Effector CD4-positive, alpha-beta T cell (primary cell): ENCODE results near the gene CTDSP2.
"Not testable (repeated sequence)": the region's sequence is repeated elsewhere in the genome, so short reads cannot be mapped to it uniquely, and the experiment has no call there.

ENCODE experiments used
- DNase-seq: peaks from one replicate; pipeline ENCODE4 v3.0.0-alpha.2; 2020
- total RNA-seq: gene quantifications from one replicate; lab custom pipeline; 2026; lab: John Stamatoyannopoulos, UW

CTDSP2 gene
- 148 reads per million, percentile 89 among the genes with 10 or more reads in this experiment for total RNA-seq

GRCh38 chr12:57846577-57847319 is at the start of gene CTDSP2:
Gene CTDSP2 (minus strand): TSS chr12:57846729. CDS start chr12:57846435, 294 bp downstream.
- DNase-seq = peak; percentile 80

DNA sequence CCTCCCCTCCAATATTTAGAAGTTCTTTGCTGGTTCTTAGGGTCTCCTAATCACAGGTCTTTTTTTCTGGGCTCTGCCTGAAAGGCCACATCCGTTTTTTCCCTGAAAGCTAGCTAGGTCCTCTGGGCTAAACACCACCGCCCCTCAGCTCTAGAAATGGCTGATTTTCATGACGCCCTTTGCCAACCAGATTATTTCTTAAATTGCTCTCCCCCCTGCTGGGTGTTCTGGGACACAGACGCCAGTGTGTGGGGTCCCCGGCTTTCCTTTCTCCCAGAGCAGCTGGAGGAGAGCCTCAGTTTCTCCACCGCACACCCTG is 49.5 kb upstream of the CTDSP2 start:
- DNase-seq = no peak

- no peak for DNase-seq
Observed at GRCh38 chr12:57895389-57896114, 49.0 kb upstream of the CTDSP2 start.

- no peak for DNase-seq
Observed at GRCh38 chr12:57894399-57895292, 48.1 kb upstream of the CTDSP2 start.

DNA sequence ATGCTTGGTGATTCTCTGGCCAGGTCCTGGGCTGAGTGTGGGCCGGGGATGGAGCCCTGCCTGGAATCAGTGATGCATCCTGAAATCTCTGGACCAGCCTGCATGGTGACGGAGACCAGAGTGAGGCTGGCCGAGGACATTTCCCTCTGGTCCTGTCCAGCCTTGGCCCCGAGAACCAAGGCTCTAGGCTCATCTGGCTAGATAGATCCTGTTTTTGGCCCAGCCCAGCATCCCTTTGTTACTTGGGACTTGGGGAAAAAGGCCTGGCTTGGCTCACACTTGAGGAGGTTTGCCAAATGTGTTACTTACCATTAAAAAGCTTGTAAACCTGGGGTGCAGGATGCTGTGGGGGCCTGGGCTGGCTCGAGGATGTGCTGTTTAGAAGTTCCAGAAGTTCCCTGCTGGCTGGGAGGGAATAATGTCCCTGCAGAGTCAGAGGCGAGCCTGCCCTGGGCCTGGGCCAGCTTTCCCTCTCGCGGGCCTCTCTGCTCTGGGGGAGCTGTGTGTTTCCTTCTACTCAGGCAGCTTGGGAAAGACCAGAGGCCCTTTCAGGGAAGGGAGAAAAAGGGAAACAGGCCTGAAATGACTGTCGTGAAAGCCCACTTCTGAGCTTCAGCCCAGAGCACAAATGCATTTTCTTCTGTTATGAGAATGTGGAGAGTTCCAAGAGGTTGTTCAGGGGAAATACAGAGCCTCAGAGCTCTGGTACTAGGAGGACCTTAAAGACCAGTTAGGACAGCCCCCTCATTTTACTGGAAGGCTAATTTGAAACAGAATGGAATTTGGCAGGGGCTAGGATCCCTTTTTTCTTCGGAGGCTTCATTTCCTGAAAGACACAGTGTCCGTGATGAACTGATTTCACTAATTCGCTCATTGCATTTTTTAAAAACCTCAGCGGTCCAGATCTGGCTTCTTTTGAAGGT is 47.2 kb upstream of the CTDSP2 start:
- no peak for DNase-seq

DNA sequence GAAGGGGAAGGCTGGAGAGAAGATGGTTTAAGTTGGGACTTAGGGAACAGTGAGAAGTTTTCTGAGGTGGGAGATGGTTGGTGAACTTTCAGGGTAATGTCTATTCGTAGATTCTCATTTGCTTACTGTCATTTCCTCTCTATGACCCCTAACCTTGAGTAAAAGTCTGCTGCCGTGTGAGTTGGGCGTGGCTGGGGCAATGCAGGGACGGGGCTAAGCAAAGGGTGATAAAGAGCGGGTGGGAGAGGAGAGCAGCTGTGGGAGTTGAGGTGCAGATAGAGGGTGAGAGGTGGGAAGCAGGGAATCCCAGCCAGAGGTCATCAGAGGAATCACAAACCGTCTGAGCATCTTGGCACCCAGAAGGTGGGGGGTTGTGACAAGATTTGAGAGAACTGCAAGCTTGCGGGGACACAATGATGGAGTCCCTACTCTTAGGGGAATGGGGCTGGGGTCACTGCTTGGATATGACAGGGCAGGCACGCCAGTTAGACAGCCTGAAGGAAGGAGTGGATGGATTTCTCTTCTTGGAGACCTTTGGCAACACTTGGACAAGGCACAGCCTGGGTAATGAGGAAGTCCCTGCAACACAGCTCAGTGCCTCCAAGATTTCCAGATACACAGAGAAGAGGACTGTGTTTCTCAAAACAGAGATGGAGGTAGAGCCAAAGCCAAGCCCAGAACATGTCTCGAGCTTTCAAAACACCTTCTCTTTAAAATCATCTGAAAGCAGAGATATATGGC is 45.9 kb upstream of the CTDSP2 start:
- no peak for DNase-seq

GRCh38 chr12:57891542-57892228 is 45.2 kb upstream of the CTDSP2 start:
- no peak for DNase-seq

DNA sequence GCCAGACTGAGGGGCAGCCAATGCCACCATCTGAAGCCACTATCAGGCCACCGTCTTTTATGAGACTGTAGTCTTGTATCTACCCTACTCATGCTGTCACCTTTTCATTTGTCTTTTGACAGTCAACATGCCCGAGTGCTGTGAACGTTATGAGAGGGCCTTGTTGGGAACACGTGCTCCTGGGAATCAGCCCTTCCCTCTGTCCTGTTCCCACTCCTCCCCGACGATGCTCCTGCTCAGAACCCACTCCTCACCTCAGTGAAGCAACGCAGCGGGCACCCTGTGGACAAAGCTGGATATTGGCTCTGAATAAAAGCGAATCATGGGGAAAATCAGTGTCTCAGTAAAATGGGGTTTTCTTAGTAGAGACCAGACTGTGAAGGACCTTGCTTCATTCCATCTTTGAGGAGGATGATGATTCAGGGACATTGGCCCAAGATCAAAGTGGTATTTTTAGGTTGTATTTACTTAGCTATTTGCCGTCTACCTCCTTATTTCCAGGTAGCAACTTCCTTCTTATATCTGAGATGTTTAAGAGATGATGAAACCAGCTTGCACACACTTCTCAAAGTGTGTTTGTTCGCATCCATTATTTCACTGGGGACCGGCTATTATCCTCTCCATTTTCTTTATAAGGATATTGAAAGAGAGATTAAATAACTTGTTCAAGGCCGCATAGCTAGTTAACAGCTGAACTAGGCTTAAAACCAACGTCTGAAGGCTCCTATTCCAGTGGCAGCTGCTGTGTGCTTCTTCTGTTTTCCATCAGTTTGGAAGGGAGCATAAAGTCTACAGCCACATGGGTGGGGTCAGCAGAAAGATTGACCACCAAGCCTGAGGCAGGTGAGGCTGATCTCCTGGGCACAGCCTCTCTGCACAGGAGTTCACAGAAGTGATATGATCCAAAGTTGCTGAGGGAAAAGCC is 43.9 kb upstream of the CTDSP2 start:
- no peak for DNase-seq

DNA sequence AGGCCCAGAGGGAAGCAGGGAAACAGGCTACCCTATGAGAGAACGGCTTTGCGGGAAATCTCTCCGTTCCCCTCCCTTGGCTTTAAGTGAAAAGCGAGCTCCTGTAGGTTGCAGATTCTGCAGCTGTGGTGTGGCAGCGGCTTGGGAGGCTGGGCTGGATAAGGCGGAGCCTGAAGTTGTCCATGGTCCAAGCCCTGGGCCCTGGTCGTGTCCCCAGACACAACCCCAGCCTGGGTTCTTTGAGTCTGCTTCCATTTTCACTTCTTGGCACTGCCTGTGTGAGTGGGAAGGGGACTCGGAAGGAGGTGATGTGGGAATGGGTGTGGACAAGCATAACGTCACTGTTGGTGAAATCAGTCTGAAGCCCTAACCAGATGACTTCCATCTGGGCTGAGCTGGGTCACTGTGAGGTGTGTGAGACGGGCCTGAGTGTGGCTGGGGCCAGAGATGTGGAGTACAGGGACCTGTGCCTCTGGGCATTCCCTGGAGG is 43.0 kb upstream of the CTDSP2 start:
- no peak for DNase-seq

- no peak for DNase-seq
Observed at GRCh38 chr12:57888409-57889157, 42.1 kb upstream of the CTDSP2 start.

DNA sequence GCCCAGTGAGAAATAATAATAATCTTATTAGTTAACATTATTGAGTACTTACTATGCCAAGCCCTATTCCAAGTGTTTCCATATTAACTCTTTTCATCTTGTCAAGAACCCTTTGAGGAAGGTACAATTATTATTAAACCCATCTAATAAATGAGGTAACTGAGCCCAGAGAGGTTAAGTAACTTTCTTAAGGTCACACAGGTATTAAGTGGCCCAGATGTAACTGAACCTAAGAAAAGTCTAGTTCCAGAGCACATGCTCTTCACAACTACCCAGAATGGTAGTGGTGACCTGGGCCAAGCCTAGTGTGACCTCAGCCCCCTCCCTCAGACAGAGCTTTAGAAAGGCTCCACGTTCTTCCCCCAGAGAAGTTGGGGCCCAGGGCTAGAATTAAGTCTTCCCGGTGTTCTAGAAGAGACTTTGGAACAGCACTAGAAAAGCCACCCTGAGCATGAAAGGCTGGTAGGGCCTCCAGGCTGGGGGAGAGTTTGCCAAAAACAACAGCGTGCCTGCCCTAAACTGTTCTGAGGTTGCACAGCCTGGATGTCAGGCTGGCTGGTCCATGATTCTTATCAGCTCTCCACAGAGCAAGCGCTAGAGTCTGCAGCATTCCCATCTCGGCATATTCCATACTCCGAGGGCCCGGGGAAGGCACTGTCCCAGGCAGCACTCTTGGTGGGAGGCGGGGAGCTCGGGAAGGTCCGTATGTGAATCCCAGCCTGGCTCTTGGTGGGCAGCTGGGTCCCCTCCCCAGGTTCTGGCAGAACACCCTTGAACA is 41.3 kb upstream of the CTDSP2 start:
- DNase-seq = no peak

GRCh38 chr12:57886964-57887363 is 40.4 kb upstream of the CTDSP2 start:
- DNase-seq = not testable (repeated sequence)

DNA sequence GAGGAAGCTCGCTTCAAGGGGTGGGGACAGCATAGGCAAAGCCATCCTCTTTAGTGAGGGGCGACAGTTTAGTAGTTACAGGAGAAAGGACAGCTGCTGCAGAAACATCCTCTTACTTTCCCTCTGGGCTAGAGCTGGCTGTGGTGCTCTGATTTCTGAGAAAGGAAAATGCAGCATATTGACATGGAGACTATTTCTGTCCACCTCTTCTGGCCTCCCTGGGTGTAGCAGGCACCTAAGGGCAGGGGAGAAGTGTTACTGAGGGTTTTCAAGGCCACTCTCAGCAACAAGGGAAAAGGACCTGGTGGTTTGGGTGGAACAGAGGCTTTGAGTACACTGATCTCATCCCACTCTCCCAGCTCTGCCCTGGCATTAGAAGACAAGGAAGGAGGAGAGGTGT is 40.0 kb upstream of the CTDSP2 start:
- DNase-seq = no peak

DNA sequence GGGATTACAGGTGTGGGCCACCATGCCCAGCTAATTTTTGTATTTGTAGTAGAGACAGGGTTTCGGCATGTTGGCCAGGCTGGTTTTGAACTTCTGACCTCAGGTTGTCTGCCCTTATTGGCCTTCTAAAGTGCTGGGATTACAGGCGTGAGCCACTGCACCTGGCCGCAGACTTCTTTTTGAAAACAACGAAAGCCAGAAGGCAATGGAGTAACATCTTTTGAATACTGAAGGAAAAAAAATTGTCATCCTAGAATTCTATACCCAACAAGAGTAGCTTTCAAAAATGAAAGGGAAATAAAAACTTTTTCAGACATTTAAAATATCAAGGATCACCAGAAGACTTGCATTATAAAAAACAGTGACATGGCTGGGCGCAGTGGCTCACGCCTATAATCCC is 38.7 kb upstream of the CTDSP2 start:
- no peak for DNase-seq

DNA sequence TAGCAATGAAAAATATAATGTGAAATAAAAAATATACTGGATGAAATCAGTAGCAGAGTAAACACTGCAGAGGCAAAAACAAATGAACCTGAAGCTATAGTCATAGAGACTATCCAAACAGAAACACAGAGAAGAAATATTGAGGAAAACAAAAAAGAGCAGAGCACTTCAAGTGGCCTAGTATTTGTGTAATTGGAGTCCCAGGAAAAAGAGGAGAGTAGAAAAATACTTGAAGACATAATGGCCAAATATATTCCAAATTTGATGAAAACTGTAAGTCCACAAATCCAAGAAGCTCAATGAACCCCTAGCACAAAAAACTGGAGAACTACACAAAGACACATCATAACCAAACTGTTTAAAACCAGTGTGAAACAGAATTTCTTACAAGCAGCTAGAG is 37.2 kb upstream of the CTDSP2 start:
- DNase-seq = no peak

GRCh38 chr12:57883057-57883456 is 36.5 kb upstream of the CTDSP2 start:
- DNase-seq = no peak

- no peak for DNase-seq
Observed at GRCh38 chr12:57882575-57882974, 36.0 kb upstream of the CTDSP2 start.

GRCh38 chr12:57881475-57881874 is 34.9 kb upstream of the CTDSP2 start:
- DNase-seq = no peak
